ENCODE results near the gene MTMR4. TPM values are rescaled to one million over a fixed set of nuclear protein-coding genes. Genes with fewer than 3 reads are reported as not detected.

The MTMR4 gene
- total RNA-seq, 1 experiment from 2014 or later, result 67.2 TPM

DNA sequence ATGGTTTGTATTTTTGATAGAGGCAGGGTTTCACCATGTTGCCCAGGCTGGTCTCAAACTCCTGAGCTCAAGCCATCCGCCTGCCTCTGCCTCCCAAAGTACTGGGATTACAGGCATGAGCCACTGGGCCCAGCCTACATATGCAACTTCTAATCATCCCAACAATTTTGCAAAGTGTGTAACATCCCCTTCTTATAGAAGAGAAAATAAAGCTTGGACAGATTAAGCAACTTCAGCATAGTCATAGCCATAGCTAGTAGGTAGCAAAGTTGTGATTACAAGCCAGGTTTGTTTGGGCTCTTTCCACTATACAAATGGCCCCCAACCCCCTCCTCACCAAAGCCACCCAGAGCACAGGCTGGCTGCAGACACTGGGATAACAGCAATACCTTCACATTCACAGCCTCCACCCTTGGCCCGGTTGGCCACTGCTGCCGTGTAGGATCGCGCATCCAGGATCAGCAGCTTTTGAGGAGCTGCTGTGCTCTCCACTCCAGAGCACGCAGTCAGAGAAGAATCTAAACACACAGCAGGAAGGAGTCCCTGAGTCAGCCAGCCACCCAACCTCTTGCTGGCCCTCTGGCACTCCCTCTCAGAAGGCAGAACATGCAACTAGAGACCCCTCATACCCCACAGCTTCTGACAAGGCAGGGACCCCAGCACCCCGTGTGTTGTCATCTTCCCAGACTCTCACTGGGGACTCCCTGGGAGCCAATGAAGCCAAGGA is 7.9 kb downstream of the MTMR4 start:
- intact Hi-C loops (cut with micrococcal nuclease), result no loop called here
- H3K79me2 ChIP-seq (ENCODE audit: insufficient read depth, low read length), result no peaks in the 10 kb centered on the region
- ChIA-PET CTCF (no interaction called here), POLR2A (no interaction called here), RAD21 (ENCODE audit: low non-redundant PET in 1 of 2, low total read pairs in 2 of 2, uncharacterized antibody in 2 of 2, unreplicated experiment in 2 of 2) (no interaction called here)
- H3K9ac ChIP-seq (ENCODE audit: low read length), result no peak overlapping the region
- H3K4me1 ChIP-seq (ENCODE audit: control insufficient read depth in 1 of 2, insufficient read depth in 2 of 2, low read length in 2 of 2), result no peaks in the 10 kb centered on the region
- no peak for TF ChIP-seq SP1 (IDR thresholded peaks at IDR 0.05; ENCODE audit: low read depth)
- no peak overlapping the region for H3K4me2 ChIP-seq (ENCODE audit: low read length)
- no peak overlapping the region for H2AFZ ChIP-seq (ENCODE audit: low read depth, low read length, poor library complexity, severe bottlenecking)
- BruUV-seq (replicated peaks), result no TSS peak
- no peaks in the 10 kb centered on the region for H4K20me1 ChIP-seq (ENCODE audit: insufficient read depth)
- no peaks in the 10 kb centered on the region for H3K27me3 ChIP-seq (ENCODE audit: insufficient read depth, low read length)
- no peak overlapping the region for H3K27ac ChIP-seq (ENCODE audit: low read depth, low read length)
- no peaks in the 10 kb centered on the region for H3K9me3 ChIP-seq (ENCODE audit: control insufficient read depth in 1 of 2, insufficient read depth in 1 of 2, low read depth in 1 of 2, low read length in 2 of 2)
- H3K4me3 ChIP-seq (replicated peaks in 1 of 2; ENCODE audit: low read depth in 1 of 2, low read length in 2 of 2), result no peak overlapping the region
- H3K9me2 ChIP-seq (ENCODE audit: insufficient read depth), result no peaks in the 10 kb centered on the region
- DNase-seq (ENCODE audit: low read depth, low spot score), result no peak
- H3K36me3 ChIP-seq (ENCODE audit: control insufficient read depth in 1 of 2, insufficient read depth in 2 of 2, low read length in 2 of 2), result peaks cover 65 to 71% of the 10 kb centered on the region in 2 experiments
- no peak for ATAC-seq

DNA sequence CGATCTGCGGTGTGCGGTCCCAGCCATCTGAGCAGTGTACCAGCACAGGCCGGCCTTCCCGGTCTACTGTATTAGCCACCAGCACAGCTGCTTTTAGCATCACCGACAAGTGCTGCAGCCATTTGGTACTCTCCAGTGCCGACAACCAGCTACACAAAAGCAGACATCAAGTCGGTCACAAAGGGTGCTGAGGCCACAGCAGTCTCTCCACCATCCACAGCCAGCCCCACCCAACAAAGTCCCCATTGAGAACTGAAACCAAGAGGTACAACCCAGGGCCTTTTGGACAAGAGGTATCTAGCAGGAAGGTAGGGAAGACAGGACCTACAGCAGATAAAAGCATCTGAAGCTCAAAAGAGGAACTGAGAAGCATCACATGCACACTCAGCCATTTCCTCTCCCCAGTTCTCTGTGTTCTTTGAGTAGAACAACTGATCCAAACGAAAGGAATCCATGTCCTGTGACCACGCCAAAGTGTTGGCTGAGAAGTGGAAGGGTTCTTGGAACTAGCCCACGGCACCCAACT is 9.5 kb downstream of the MTMR4 start:
- Histone ChIP-seq H2AFZ (ENCODE audit: low read depth, low read length, poor library complexity, severe bottlenecking) (no peak overlapping the region), H3K36me3 (ENCODE audit: control insufficient read depth in 1 of 2, insufficient read depth in 2 of 2, low read length in 2 of 2) (peaks cover 57 to 60% of the 10 kb centered on the region in 2 experiments), H3K27me3 (ENCODE audit: insufficient read depth, low read length) (no peaks in the 10 kb centered on the region), H4K20me1 (ENCODE audit: insufficient read depth) (no peaks in the 10 kb centered on the region), H3K4me2 (ENCODE audit: low read length) (no peak overlapping the region), H3K4me3 (replicated peaks in 1 of 2; ENCODE audit: low read depth in 1 of 2, low read length in 2 of 2) (no peak overlapping the region), H3K79me2 (ENCODE audit: insufficient read depth, low read length) (no peaks in the 10 kb centered on the region), H3K9ac (ENCODE audit: low read length) (no peak overlapping the region), H3K4me1 (ENCODE audit: control insufficient read depth in 1 of 2, insufficient read depth in 2 of 2, low read length in 2 of 2) (no peaks in the 10 kb centered on the region), H3K27ac (ENCODE audit: low read depth, low read length) (no peak overlapping the region), H3K9me3 (ENCODE audit: control insufficient read depth in 1 of 2, insufficient read depth in 1 of 2, low read depth in 1 of 2, low read length in 2 of 2) (no peaks in the 10 kb centered on the region), H3K9me2 (ENCODE audit: insufficient read depth) (no peaks in the 10 kb centered on the region)
- POLR2A ChIA-PET, result no interaction called here
- DNase-seq (ENCODE audit: low read depth, low spot score) (no peak), ATAC-seq (no peak)
- CTCF ChIA-PET, result no interaction called here
- intact Hi-C loops (cut with micrococcal nuclease), result no loop called here
- RAD21 ChIA-PET (ENCODE audit: low non-redundant PET in 1 of 2, low total read pairs in 2 of 2, uncharacterized antibody in 2 of 2, unreplicated experiment in 2 of 2), result no interaction called here
- no TSS peak for BruUV-seq (replicated peaks)
- no peak for TF ChIP-seq SRF (IDR thresholded peaks at IDR 0.05; ENCODE audit: low read depth)
- no peak for TF ChIP-seq ZFX (IDR thresholded peaks at IDR 0.05)
- TF ChIP-seq POLR2AphosphoS5 (IDR thresholded peaks at IDR 0.05; ENCODE audit: low read depth, low read length), result no peak
- no peak for TF ChIP-seq ZNF274 (IDR thresholded peaks at IDR 0.05; ENCODE audit: low read depth, low read length)
- no peak for TF ChIP-seq TCF7L2 (IDR thresholded peaks at IDR 0.05; ENCODE audit: borderline replicate concordance, extremely low read depth, insufficient read depth, insufficient read length)
- no peak for TF ChIP-seq YY1 (IDR thresholded peaks at IDR 0.05; ENCODE audit: extremely low read depth, insufficient replicate concordance, low read depth, low read length)
- TF ChIP-seq CEBPB (IDR thresholded peaks at IDR 0.05; ENCODE audit: low read depth), result no peak
- TF ChIP-seq SP1 (IDR thresholded peaks at IDR 0.05; ENCODE audit: low read depth), result no peak
- no peak for TF ChIP-seq ELF1 (IDR thresholded peaks at IDR 0.05; ENCODE audit: borderline replicate concordance, low read depth)
- no peak for TF ChIP-seq EZH2phosphoT487 (IDR thresholded peaks at IDR 0.05; ENCODE audit: borderline replicate concordance)
- no peak for TF ChIP-seq JUND (IDR thresholded peaks at IDR 0.05)
- no peak for TF ChIP-seq REST (IDR thresholded peaks at IDR 0.05; ENCODE audit: low read depth)
- TF ChIP-seq POLR2A (IDR thresholded peaks at IDR 0.05; ENCODE audit: borderline replicate concordance, extremely low read depth, insufficient read depth, insufficient read length), result no peak
- no peak for TF ChIP-seq SIN3A (IDR thresholded peaks at IDR 0.05; ENCODE audit: low read depth)
- TF ChIP-seq EGR1 (IDR thresholded peaks at IDR 0.05; ENCODE audit: low read depth), result no peak
- no peak for TF ChIP-seq EZH2 (IDR thresholded peaks at IDR 0.05)
- no peak for TF ChIP-seq ATF3 (IDR thresholded peaks at IDR 0.05)
- no peak for TF ChIP-seq CBX3 (IDR thresholded peaks at IDR 0.05; ENCODE audit: low read depth)
- no peak for TF ChIP-seq MAX (IDR thresholded peaks at IDR 0.05)
